OCI-LY7 (cell line): ENCODE measurements around the gene GEMIN7. TPM values are rescaled to one million over a fixed set of nuclear protein-coding genes. Genes with fewer than 3 reads are reported as not detected.

Experiments
- BruUV-seq: library from RNA; stranded (reverse); fragments of 400-500 nt; replicated peaks from 2 replicates; lab custom pipeline; 2021; lab: Mats Ljungman, UMichigan
- CTCF ChIA-PET: fragments of 300-600 bp; sonication (Branson Sonifier 250); formaldehyde crosslinking; loops from one replicate; lab custom pipeline; 2022; ENCODE audit warnings: antibody characterized with exemption; ENCODE audit not compliant: unreplicated experiment; lab: Charles Lee
- POLR2A ChIA-PET: fragments of 300-600 bp; sonication (Branson Sonifier 250); formaldehyde crosslinking; loops from one replicate; lab custom pipeline; 2022; ENCODE audit warnings: antibody characterized with exemption; lab: Charles Lee
- DNase-seq: peaks from one replicate; pipeline ENCODE4 v3.0.0-alpha.2; 2015; ENCODE audit warnings: low spot score
- H2AFZ ChIP-seq: fragments of 200-600 bp; sonication (generic), shearing (Covaris generic); 2 replicates; pipeline ENCODE4 v1.6.1; 2014; ENCODE audit warnings: mild to moderate bottlenecking, antibody characterized with exemption, low read length, moderate library complexity
- H3K27ac ChIP-seq: fragments of 200-600 bp; sonication (generic); 2 replicates; pipeline ENCODE4 v1.5.1; 2014; ENCODE audit warnings: mixed run types, low read depth, mild to moderate bottlenecking, moderate library complexity, low read length, inconsistent platforms; ENCODE audit not compliant: poor library complexity, severe bottlenecking
- H3K36me3 ChIP-seq: fragments of 200-600 bp; sonication (generic); 2 replicates; pipeline ENCODE4 v1.6.1; 2014; ENCODE audit warnings: mild to moderate bottlenecking, antibody characterized with exemption, low read length, moderate library complexity, mixed read lengths; ENCODE audit not compliant: insufficient read depth
- H3K4me1 ChIP-seq: fragments of 200-600 bp; sonication (generic); 2 replicates; pipeline ENCODE4 v1.5.1; 2014; ENCODE audit warnings: mild to moderate bottlenecking, low read length; ENCODE audit not compliant: insufficient read depth, poor library complexity, severe bottlenecking
- H3K4me2 ChIP-seq: fragments of 200-600 bp; sonication (generic); 2 replicates; pipeline ENCODE4 v1.6.1; 2014; ENCODE audit warnings: mild to moderate bottlenecking, low read length
- H3K4me3 ChIP-seq: fragments of 200-600 bp; sonication (generic); 2 replicates; pipeline ENCODE4 v1.5.1; 2014; ENCODE audit warnings: mild to moderate bottlenecking, low read depth, low read length; ENCODE audit not compliant: poor library complexity, severe bottlenecking
- H3K79me2 ChIP-seq: fragments of 200-600 bp; sonication (generic); 2 replicates; pipeline ENCODE4 v1.6.1; 2016; ENCODE audit warnings: low read depth, mild to moderate bottlenecking, low read length, moderate library complexity, mixed read lengths; ENCODE audit not compliant: insufficient read depth
- H3K9me2 ChIP-seq: fragments of 200-600 bp; sonication (generic); 2 replicates; pipeline ENCODE4 v1.6.1; 2016; ENCODE audit warnings: mild to moderate bottlenecking, low read length, mixed read lengths; ENCODE audit not compliant: insufficient read depth
- H3K9me3 ChIP-seq: fragments of 200-600 bp; sonication (generic); 2 replicates; pipeline ENCODE4 v1.6.1; 2014; ENCODE audit warnings: mild to moderate bottlenecking, mixed run types, low read length, mixed read lengths
- H4K20me1 ChIP-seq: fragments of 200-600 bp; sonication (generic); 2 replicates; pipeline ENCODE4 v1.6.1; 2014; ENCODE audit warnings: mild to moderate bottlenecking, antibody characterized with exemption, low read length, moderate library complexity, mixed read lengths; ENCODE audit not compliant: insufficient read depth
- CTCF ChIP-seq: fragments of 200-600 bp; sonication (generic); conservative IDR thresholded peaks from 2 replicates; pipeline ENCODE4 v1.5.1; 2014; ENCODE audit warnings: mild to moderate bottlenecking, antibody characterized with exemption, low read length, moderate library complexity, mixed read lengths
- EZH2phosphoT487 ChIP-seq: fragments of 200-600 bp; sonication (generic); IDR thresholded peaks from 2 replicates; pipeline ENCODE4 v1.6.1; 2018; ENCODE audit warnings: low read depth, borderline replicate concordance, mild to moderate bottlenecking, mixed run types, antibody characterized with exemption, low read length, moderate library complexity, mixed read lengths
- intact Hi-C: fragments of 100-400 bp; cut with micrococcal nuclease; formaldehyde crosslinking; loops from one replicate; pipeline ENCODE4 v1.10.0; 2022; ENCODE audit not compliant: unreplicated experiment
- total RNA-seq, 2 experiments: library from RNA; depleted of rRNA in 1 of 2; stranded (reverse); fragments of >200 nt in 1 of 2; shearing (Covaris generic) in 1 of 2; gene quantifications; 2 replicates each; pipeline ENCODE4 v1.2.3, GENCODE V29; 2014 to 2022

Gene GEMIN7
- total RNA-seq, 2 experiments from 2014 or later: 46.3 to 60.0 TPM

GRCh38 chr19:45114116-45114515 lies 35.1 kb downstream of the GEMIN7 start:
- no peak for TF ChIP-seq EZH2phosphoT487
- Histone ChIP-seq H3K4me2 (peak overlapping the region; percentile 8; the same call in 1 of the 2 replicates), H3K9me2 (no peaks in the 10 kb centered on the region), H2AFZ (no peak overlapping the region), H3K9me3 (no peaks in the 10 kb centered on the region), H4K20me1 (0 out of 2 replicates have a peak, but pooled peaks cover 7% of the 10 kb centered on the region), H3K79me2 (peaks cover 38% of the 10 kb centered on the region; the same call in 1 of the 2 replicates), H3K36me3 (no peaks in the 10 kb centered on the region), H3K4me3 (no peak overlapping the region), H3K4me1 (peaks cover 44% of the 10 kb centered on the region), H3K27ac (no peak overlapping the region)
- intact Hi-C loops: no loop called here
- CTCF ChIA-PET: no interaction called here
- peak; percentile 24 for DNase-seq
- POLR2A ChIA-PET: no interaction called here
- BruUV-seq: no TSS peak

GRCh38 chr19:45115809-45116615 lies 37.0 kb downstream of the GEMIN7 start:
- BruUV-seq: no TSS peak
- peaks cover 49% of the 10 kb centered on the region for H3K4me1 ChIP-seq
- no peak for DNase-seq
- no peak overlapping the region for H3K4me3 ChIP-seq
- POLR2A ChIA-PET: no interaction called here
- H3K4me2 ChIP-seq: no peak overlapping the region
- H3K36me3 ChIP-seq: peaks cover 5% of the 10 kb centered on the region
- H3K79me2 ChIP-seq: peaks cover 31% of the 10 kb centered on the region; the same call in 1 of the 2 replicates
- H2AFZ ChIP-seq: no peak overlapping the region
- no peaks in the 10 kb centered on the region for H3K9me3 ChIP-seq
- TF ChIP-seq CTCF: no peak
- no peak for TF ChIP-seq EZH2phosphoT487
- H4K20me1 ChIP-seq: 0 out of 2 replicates have a peak, but pooled peaks cover 7% of the 10 kb centered on the region
- intact Hi-C loops: no loop called here
- no peak overlapping the region for H3K27ac ChIP-seq
- H3K9me2 ChIP-seq: no peaks in the 10 kb centered on the region
- CTCF ChIA-PET: no interaction called here

GRCh38 chr19:45117167-45117594 lies 38.1 kb downstream of the GEMIN7 start:
- DNase-seq: peak; percentile 50
- TF ChIP-seq EZH2phosphoT487 (no peak), CTCF (no peak)
- H4K20me1 ChIP-seq: 0 out of 2 replicates have a peak, but pooled peaks cover 7% of the 10 kb centered on the region
- no peak overlapping the region for H3K4me3 ChIP-seq
- BruUV-seq: no TSS peak
- CTCF ChIA-PET: interaction anchor here (0.6 kb wide), 1 partner anchor 1760 kb away, joined by 3 read pairs; no protein-coding TSS in a partner anchor
- peak overlapping the region; percentile 67 for H3K4me2 ChIP-seq
- H3K79me2 ChIP-seq: peaks cover 33% of the 10 kb centered on the region; the same call in 1 of the 2 replicates
- POLR2A ChIA-PET: no interaction called here
- no peaks in the 10 kb centered on the region for H3K9me3 ChIP-seq
- peak overlapping the region; percentile 66 for H3K27ac ChIP-seq
- intact Hi-C loops: no loop called here
- H3K36me3 ChIP-seq: peaks cover 5% of the 10 kb centered on the region
- H2AFZ ChIP-seq: no peak overlapping the region
- H3K9me2 ChIP-seq: no peaks in the 10 kb centered on the region
- H3K4me1 ChIP-seq: peaks cover 55% of the 10 kb centered on the region
